BE2C (cell line): Measurements from ENCODE around the gene RAPGEF6.

Experiments used
- DNase-seq: peaks from one replicate; pipeline ENCODE4 v3.0.0-alpha.2; 2020
- H3K27me3 ChIP-seq: fragments of 250-450 bp; sonication (Bioruptor Pico); 2 replicates; pipeline ENCODE4 v1.5.1; 2020; ENCODE audit warnings: mild to moderate bottlenecking
- H3K36me3 ChIP-seq: fragments of 250-450 bp; sonication (Bioruptor Pico); 2 replicates; pipeline ENCODE4 v1.5.1; 2020; ENCODE audit warnings: mild to moderate bottlenecking
- H3K4me1 ChIP-seq: fragments of 250-450 bp; sonication (Bioruptor Pico); 2 replicates; pipeline ENCODE4 v1.5.1; 2020
- H3K4me3 ChIP-seq: 2 replicates; pipeline ENCODE4 v1.5.1; 2011; ENCODE audit warnings: low read depth, low read length
- H3K9me3 ChIP-seq: fragments of 250-450 bp; sonication (Bioruptor Pico); 2 replicates; pipeline ENCODE4 v1.5.1; 2020
- TF ChIP-seq, protein P1 (sequence below): IDR thresholded peaks from 2 replicates; pipeline ENCODE4 v1.5.1; 2012; ENCODE audit warnings: mild to moderate bottlenecking, low read depth, low read length

Gene RAPGEF6

DNA sequence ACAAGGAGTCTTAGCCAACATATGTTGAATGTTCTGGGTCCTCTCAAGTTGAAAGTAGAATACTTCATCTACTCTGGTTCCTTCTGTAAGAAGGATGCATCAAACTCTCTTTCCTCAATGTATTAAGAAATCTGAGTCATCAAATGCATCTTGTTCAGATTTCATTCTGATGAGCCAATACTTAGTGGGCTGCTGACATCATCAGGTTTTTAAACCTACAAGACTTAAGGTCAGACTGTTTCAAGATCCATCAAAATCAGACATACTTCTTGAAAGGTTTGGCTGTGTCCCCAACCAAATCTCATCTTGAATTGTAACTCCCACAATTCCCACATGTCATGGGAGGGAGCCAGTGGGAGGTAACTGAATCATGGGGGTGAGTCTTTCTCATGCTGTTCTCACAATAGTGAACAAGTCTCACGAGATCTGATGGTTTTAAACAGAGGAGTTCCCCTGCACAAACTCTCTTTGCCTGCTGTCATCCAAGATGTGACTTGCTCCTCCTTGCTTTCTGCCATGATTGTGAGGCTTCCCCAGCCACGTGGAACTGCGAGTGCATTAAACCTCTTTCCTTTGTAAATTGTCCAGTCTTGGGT, 168.8 kb downstream of the RAPGEF6 start:
- no peak overlapping the region for H3K4me3 ChIP-seq
- H3K27me3 ChIP-seq: no peaks in the 10 kb centered on the region
- TF ChIP-seq, protein P1, sequence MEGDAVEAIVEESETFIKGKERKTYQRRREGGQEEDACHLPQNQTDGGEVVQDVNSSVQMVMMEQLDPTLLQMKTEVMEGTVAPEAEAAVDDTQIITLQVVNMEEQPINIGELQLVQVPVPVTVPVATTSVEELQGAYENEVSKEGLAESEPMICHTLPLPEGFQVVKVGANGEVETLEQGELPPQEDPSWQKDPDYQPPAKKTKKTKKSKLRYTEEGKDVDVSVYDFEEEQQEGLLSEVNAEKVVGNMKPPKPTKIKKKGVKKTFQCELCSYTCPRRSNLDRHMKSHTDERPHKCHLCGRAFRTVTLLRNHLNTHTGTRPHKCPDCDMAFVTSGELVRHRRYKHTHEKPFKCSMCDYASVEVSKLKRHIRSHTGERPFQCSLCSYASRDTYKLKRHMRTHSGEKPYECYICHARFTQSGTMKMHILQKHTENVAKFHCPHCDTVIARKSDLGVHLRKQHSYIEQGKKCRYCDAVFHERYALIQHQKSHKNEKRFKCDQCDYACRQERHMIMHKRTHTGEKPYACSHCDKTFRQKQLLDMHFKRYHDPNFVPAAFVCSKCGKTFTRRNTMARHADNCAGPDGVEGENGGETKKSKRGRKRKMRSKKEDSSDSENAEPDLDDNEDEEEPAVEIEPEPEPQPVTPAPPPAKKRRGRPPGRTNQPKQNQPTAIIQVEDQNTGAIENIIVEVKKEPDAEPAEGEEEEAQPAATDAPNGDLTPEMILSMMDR: no peak
- no peak for DNase-seq
- H3K9me3 ChIP-seq: no peaks in the 10 kb centered on the region
- peaks cover 4% of the 10 kb centered on the region for H3K36me3 ChIP-seq
- peaks cover 6% of the 10 kb centered on the region for H3K4me1 ChIP-seq

DNA sequence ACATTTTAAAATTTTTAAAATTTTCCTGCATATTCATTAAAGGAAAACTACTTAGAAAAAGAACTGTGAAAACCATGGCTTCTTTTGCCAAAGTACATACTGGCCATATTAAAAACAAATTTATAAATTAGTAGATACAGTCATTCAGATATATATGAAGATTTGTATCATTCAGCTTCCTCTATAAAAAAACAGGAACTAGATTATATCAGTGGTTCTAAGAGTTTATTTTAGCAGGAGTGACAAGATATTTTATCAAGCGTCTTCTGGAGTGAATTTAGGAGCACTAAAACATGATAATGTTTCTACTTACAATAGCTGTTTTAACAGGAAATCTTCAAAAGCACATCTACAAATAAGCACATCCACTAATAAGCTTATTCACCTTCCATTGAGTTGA, 171.4 kb downstream of the RAPGEF6 start:
- Histone ChIP-seq H3K36me3 (peaks cover 4% of the 10 kb centered on the region), H3K27me3 (no peaks in the 10 kb centered on the region), H3K4me1 (peaks cover 11% of the 10 kb centered on the region), H3K9me3 (no peaks in the 10 kb centered on the region), H3K4me3 (no peak overlapping the region)
- DNase-seq: no peak
- TF ChIP-seq, protein P1: no peak

DNA sequence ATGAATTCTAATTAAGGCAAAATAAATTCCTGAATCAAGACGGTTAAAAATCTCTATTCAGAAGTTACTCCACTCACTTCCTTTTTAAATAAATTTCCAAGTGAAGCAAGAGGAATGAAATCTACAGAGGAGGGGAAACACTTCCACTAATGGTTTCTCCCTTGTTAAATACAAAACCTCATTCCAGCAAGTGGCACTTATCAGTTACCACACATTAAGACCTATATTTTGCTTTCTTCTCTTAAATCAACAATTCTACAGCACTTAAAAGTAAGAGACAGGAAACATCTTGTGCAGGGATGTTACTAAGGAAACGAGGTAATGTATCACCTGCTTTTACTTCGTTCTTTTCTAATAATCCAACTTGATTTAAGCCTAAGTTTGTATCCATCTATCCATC, 172.6 kb downstream of the RAPGEF6 start:
- Histone ChIP-seq H3K4me3 (no peak overlapping the region), H3K9me3 (no peaks in the 10 kb centered on the region), H3K27me3 (no peaks in the 10 kb centered on the region), H3K4me1 (peaks cover 11% of the 10 kb centered on the region), H3K36me3 (peaks cover 8% of the 10 kb centered on the region)
- TF ChIP-seq, protein P1: no peak
- no peak for DNase-seq

DNA sequence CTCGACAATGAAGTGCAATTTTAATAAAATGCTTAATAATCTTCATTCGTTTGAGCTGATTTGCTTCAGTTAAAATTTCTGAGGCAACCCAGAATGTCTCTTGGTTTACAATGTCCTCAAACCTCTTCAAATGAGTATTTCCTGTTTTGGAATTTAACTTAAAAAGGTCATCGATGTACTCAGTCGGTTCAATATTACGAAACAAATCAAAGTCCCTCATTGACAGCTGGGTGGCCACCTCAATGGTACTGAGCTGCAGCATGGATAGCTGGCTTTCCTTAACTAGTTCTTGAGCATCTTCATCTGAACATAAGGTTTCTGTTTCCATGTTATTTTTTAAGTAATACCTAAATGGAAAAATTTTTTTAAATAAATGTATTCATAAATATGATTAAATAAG, 173.3 kb downstream of the RAPGEF6 start:
- no peak for DNase-seq
- no peaks in the 10 kb centered on the region for H3K27me3 ChIP-seq
- H3K4me3 ChIP-seq: no peak overlapping the region
- TF ChIP-seq, protein P1: no peak
- peaks cover 11% of the 10 kb centered on the region for H3K4me1 ChIP-seq
- no peaks in the 10 kb centered on the region for H3K9me3 ChIP-seq
- H3K36me3 ChIP-seq: peaks cover 8% of the 10 kb centered on the region

DNA sequence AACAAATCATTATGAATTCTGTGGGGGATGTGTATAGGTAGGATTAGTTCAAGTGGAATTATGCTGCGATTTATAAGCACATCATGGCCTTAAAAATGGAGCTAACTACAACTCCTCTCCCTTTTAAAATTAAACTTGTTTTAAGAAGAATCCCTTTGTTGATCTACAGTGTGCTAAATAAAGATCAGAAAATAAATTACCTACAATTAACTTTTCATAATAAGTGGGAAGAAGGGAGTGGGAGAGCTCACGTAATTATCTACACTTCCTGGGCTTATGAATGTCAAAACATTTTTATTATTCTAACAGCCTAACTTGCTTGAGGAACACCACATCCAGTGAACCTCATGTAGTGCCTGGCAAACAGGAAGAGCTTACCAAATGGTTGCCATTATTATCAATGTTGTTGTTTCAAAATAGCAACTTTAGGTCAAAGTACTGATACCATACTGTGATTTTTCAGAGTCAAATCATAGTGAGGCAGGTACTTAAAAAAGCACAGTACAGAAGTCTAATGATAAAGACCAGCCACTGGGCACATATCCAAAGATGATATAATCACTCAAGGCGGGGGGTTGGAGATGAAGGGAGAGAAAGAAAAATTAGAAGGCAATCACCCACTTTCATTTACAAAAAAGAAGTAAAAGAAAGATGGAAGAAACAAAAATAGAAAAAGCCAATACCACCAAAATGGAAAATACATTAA, 174.0 kb downstream of the RAPGEF6 start:
- TF ChIP-seq, protein P1: no peak
- peaks cover 8% of the 10 kb centered on the region for H3K36me3 ChIP-seq
- no peaks in the 10 kb centered on the region for H3K27me3 ChIP-seq
- no peak for DNase-seq
- H3K4me1 ChIP-seq: peaks cover 11% of the 10 kb centered on the region
- H3K9me3 ChIP-seq: no peaks in the 10 kb centered on the region
- H3K4me3 ChIP-seq: no peak overlapping the region

DNA sequence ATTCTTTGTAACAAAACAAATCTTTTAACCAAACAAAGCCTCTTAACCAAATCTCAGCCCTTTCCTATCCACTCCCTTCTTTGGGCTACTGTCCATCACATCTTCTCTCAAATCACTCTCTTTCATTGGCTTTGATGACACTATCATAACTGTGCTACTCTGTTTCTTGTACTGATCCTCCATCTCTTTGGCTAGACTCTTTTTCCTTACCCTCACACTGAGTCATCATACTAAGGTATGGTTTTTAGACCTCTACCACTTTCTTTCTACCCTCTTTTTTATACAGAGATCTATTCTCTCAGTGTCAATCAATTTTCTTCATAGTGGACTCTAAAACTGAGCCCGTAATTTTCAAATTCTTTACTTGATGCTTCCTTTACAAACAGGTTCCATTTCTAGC, 174.9 kb downstream of the RAPGEF6 start:
- no peak overlapping the region for H3K4me3 ChIP-seq
- H3K4me1 ChIP-seq: peaks cover 11% of the 10 kb centered on the region
- H3K27me3 ChIP-seq: no peaks in the 10 kb centered on the region
- no peak for DNase-seq
- TF ChIP-seq, protein P1: no peak
- peaks cover 14% of the 10 kb centered on the region for H3K36me3 ChIP-seq
- no peaks in the 10 kb centered on the region for H3K9me3 ChIP-seq
